AG04449 (cell line): ENCODE data around the gene STRN3.
"Not testable (repeated sequence)": the region's sequence is repeated elsewhere in the genome, so short reads cannot be mapped to it uniquely, and the experiment has no call there.

ENCODE experiments used
- CTCF ChIA-PET: fragments of 350-600 bp; formaldehyde crosslinking; extraction: SDS; loops from one replicate; lab custom pipeline; 2021; ENCODE audit warnings: antibody characterized with exemption; lab: Yijun Ruan, JAX
- POLR2A ChIA-PET: fragments of 400-600, 350-600 bp; formaldehyde crosslinking; extraction: SDS; loops from one replicate; lab custom pipeline; 2020; ENCODE audit warnings: antibody characterized with exemption, inconsistent platforms; lab: Yijun Ruan, JAX
- DNase-seq: peaks from one replicate; pipeline ENCODE4 v3.0.0-alpha.2; 2010; ENCODE audit warnings: low read depth, low spot score
- H3K4me3 ChIP-seq: 2 replicates; pipeline ENCODE4 v1.5.1; 2011; ENCODE audit warnings: low read depth, mild to moderate bottlenecking, control low read depth, low read length
- CTCF ChIP-seq: IDR thresholded peaks from one replicate; pipeline ENCODE4 v1.5.1; 2011; ENCODE audit warnings: mild to moderate bottlenecking, moderate library complexity, low read length, control low read depth, inconsistent platforms; ENCODE audit not compliant: insufficient read depth; ENCODE audit errors: missing control alignments

The STRN3 gene

GRCh38 chr14:30935445-30935844, 90.7 kb downstream of the STRN3 start:
- POLR2A ChIA-PET: no interaction called here
- no peak overlapping the region for H3K4me3 ChIP-seq
- CTCF ChIA-PET: interaction anchor here (1.5 kb wide), 1 partner anchor 13 kb away, joined by 3 read pairs; no protein-coding TSS in a partner anchor
- DNase-seq: no peak
- TF ChIP-seq CTCF: no peak

GRCh38 chr14:30933937-30934336, 92.2 kb downstream of the STRN3 start:
- H3K4me3 ChIP-seq, POLR2A ChIA-PET: not testable (repeated sequence)

GRCh38 chr14:30928462-30928861, 97.7 kb downstream of the STRN3 start:
- H3K4me3 ChIP-seq: no peak overlapping the region
- TF ChIP-seq CTCF: no peak
- POLR2A ChIA-PET: no interaction called here
- no peak for DNase-seq
- CTCF ChIA-PET: no interaction called here

More at GRCh38 chr14:30933937-30934336, 92.2 kb downstream of the STRN3 start:
- CTCF ChIA-PET: interaction anchor here (0.8 to 0.9 kb wide), 2 partner anchors 9 to 47 kb away, joined by 3 read pairs; no protein-coding TSS in a partner anchor
- DNase-seq: not testable (repeated sequence)

- no peak for TF ChIP-seq CTCF
- DNase-seq: no peak
- POLR2A ChIA-PET: no interaction called here
- CTCF ChIA-PET: interaction anchor here (0.6 kb wide), 1 partner anchor 8 kb away, joined by 3 read pairs; no protein-coding TSS in a partner anchor
- no peak overlapping the region for H3K4me3 ChIP-seq
Observed at GRCh38 chr14:30925254-30925653, 100.9 kb downstream of the STRN3 start.

- POLR2A ChIA-PET: no interaction called here
- no peak for DNase-seq
- no peak for TF ChIP-seq CTCF
- CTCF ChIA-PET: no interaction called here
- H3K4me3 ChIP-seq: no peak overlapping the region
Observed at GRCh38 chr14:30921788-30922187, 104.4 kb downstream of the STRN3 start.

- POLR2A ChIA-PET: no interaction called here
- H3K4me3 ChIP-seq: no peak overlapping the region
- no peak for TF ChIP-seq CTCF
- no peak for DNase-seq
- CTCF ChIA-PET: no interaction called here
Observed at GRCh38 chr14:30921305-30921704, 104.9 kb downstream of the STRN3 start.

- DNase-seq: no peak
- CTCF ChIA-PET: interaction anchor here (1.5 kb wide), 1 partner anchor 15 kb away, joined by 3 read pairs; no protein-coding TSS in a partner anchor
- H3K4me3 ChIP-seq: no peak overlapping the region
- POLR2A ChIA-PET: no interaction called here
- TF ChIP-seq CTCF: no peak
Observed at GRCh38 chr14:30915596-30915995, 110.6 kb downstream of the STRN3 start.
